Mesenchymal stem cell (in vitro differentiated cells and primary cell): ENCODE measurements around the gene TNFRSF8.

Experiments
- DNase-seq: peaks from one replicate; pipeline ENCODE4 v3.0.0-alpha.2; 2013
- H2AFZ ChIP-seq: one replicate; pipeline ENCODE4 v1.6.1; 2013; ENCODE audit warnings: low read depth, mild to moderate bottlenecking, control low read depth, inconsistent platforms, low read length, moderate library complexity
- H2AK5ac ChIP-seq: 2 replicates; pipeline ENCODE4 v1.6.1; 2013; ENCODE audit warnings: low read length, moderate library complexity, mild to moderate bottlenecking, inconsistent platforms; ENCODE audit not compliant: severe bottlenecking
- H2BK120ac ChIP-seq: one replicate; pipeline ENCODE4 v1.6.1; 2013; ENCODE audit warnings: low read depth, mild to moderate bottlenecking, inconsistent platforms, low read length, moderate library complexity
- H2BK12ac ChIP-seq, 2 experiments: one replicate each; pipeline ENCODE4 v1.6.1; 2013; ENCODE audit warnings: inconsistent platforms in 2 of 2, low read length in 2 of 2, mild to moderate bottlenecking in 2 of 2, moderate library complexity in 2 of 2, control low read depth in 1 of 2
- H2BK15ac ChIP-seq: one replicate; pipeline ENCODE4 v1.6.1; 2013; ENCODE audit warnings: mild to moderate bottlenecking, low read depth, inconsistent platforms; ENCODE audit not compliant: poor library complexity, severe bottlenecking
- H2BK5ac ChIP-seq: 2 replicates; pipeline ENCODE4 v1.6.1; 2013; ENCODE audit warnings: low read depth, mild to moderate bottlenecking, low read length, control low read depth, inconsistent platforms; ENCODE audit not compliant: poor library complexity, severe bottlenecking
- H3K14ac ChIP-seq, 2 experiments: one replicate each; pipeline ENCODE4 v1.6.1; 2013; ENCODE audit warnings: inconsistent platforms in 2 of 2, low read length in 2 of 2, control low read depth in 1 of 2, mild to moderate bottlenecking in 1 of 2, moderate library complexity in 1 of 2
- H3K18ac ChIP-seq, 2 experiments: one replicate each; pipeline ENCODE4 v1.6.1; 2013; ENCODE audit warnings: inconsistent platforms in 2 of 2, low read length in 2 of 2, control low read depth in 1 of 2, low read depth in 1 of 2, mild to moderate bottlenecking in 1 of 2
- H3K23ac ChIP-seq, 2 experiments: one replicate each; pipeline ENCODE4 v1.6.1; 2013; ENCODE audit warnings: inconsistent platforms in 2 of 2, low read length in 2 of 2, mild to moderate bottlenecking in 2 of 2, moderate library complexity in 2 of 2, control low read depth in 1 of 2
- H3K27ac ChIP-seq: 2 replicates; pipeline ENCODE4 v1.5.1; 2013; ENCODE audit warnings: mild to moderate bottlenecking, moderate library complexity, low read length, control low read depth, inconsistent platforms; ENCODE audit not compliant: poor library complexity, severe bottlenecking
- H3K27me3 ChIP-seq, 2 experiments: 2 replicates each; pipeline versions ENCODE4 v1.6.1 to v1.7.0; 2013; ENCODE audit warnings: low read length in 2 of 2, mild to moderate bottlenecking in 2 of 2, moderate library complexity in 2 of 2, control low read depth in 1 of 2, inconsistent platforms in 1 of 2; ENCODE audit not compliant: control insufficient read depth in 1 of 2, insufficient read depth in 1 of 2
- H3K36me3 ChIP-seq, 2 experiments: 2 replicates each; pipeline versions ENCODE4 v1.6.1 to v1.7.0; 2013; ENCODE audit warnings: low read length in 2 of 2, control low read depth in 1 of 2, inconsistent platforms in 1 of 2, low read depth in 1 of 2, mild to moderate bottlenecking in 1 of 2; ENCODE audit not compliant: insufficient read depth in 2 of 2, control insufficient read depth in 1 of 2
- H3K4ac ChIP-seq, 2 experiments: one replicate each; pipeline ENCODE4 v1.6.1; 2013; ENCODE audit warnings: inconsistent platforms in 2 of 2, low read length in 2 of 2, mild to moderate bottlenecking in 2 of 2, moderate library complexity in 2 of 2, control low read depth in 1 of 2, low read depth in 1 of 2
- H3K4me1 ChIP-seq: 2 replicates; pipeline ENCODE4 v1.6.1; 2013; ENCODE audit warnings: low read depth, low read length, control low read depth; ENCODE audit not compliant: control insufficient read depth, insufficient read depth
- H3K4me2 ChIP-seq: 2 replicates; pipeline ENCODE4 v1.6.1; 2013; ENCODE audit warnings: low read length, mild to moderate bottlenecking, inconsistent platforms; ENCODE audit not compliant: poor library complexity, severe bottlenecking
- H3K4me3 ChIP-seq, 2 experiments: 2 replicates each; pipeline versions ENCODE4 v1.5.1 to v1.7.0; 2013; ENCODE audit warnings: low read length in 2 of 2, mild to moderate bottlenecking in 2 of 2, control low read depth in 1 of 2, low read depth in 1 of 2; ENCODE audit not compliant: insufficient read depth in 1 of 2
- H3K79me1 ChIP-seq: replicated peaks from 2 replicates; pipeline ENCODE4 v1.6.1; 2013; ENCODE audit warnings: mild to moderate bottlenecking, control low read depth, low read length, inconsistent platforms; ENCODE audit not compliant: poor library complexity, severe bottlenecking
- H3K9ac ChIP-seq: 2 replicates; pipeline ENCODE4 v1.7.0; 2013; ENCODE audit warnings: mild to moderate bottlenecking, low read length, moderate library complexity
- H3K9me3 ChIP-seq: 2 replicates; pipeline ENCODE4 v1.7.0; 2013; ENCODE audit warnings: mild to moderate bottlenecking, low read length; ENCODE audit not compliant: control insufficient read depth
- H4K8ac ChIP-seq: one replicate; pipeline ENCODE4 v1.6.1; 2013; ENCODE audit warnings: inconsistent platforms, mild to moderate bottlenecking, low read length, moderate library complexity
- H4K91ac ChIP-seq: one replicate; pipeline ENCODE4 v1.6.1; 2013; ENCODE audit warnings: mild to moderate bottlenecking, low read length, inconsistent platforms
- WGBS: methylation state at CpG from one replicate; pipeline ENCODE4 v1.1.7; 2013; ENCODE audit warnings: mixed read lengths; 5-methylcytosine and 5-hydroxymethylcytosine counted together

The TNFRSF8 gene

DNA sequence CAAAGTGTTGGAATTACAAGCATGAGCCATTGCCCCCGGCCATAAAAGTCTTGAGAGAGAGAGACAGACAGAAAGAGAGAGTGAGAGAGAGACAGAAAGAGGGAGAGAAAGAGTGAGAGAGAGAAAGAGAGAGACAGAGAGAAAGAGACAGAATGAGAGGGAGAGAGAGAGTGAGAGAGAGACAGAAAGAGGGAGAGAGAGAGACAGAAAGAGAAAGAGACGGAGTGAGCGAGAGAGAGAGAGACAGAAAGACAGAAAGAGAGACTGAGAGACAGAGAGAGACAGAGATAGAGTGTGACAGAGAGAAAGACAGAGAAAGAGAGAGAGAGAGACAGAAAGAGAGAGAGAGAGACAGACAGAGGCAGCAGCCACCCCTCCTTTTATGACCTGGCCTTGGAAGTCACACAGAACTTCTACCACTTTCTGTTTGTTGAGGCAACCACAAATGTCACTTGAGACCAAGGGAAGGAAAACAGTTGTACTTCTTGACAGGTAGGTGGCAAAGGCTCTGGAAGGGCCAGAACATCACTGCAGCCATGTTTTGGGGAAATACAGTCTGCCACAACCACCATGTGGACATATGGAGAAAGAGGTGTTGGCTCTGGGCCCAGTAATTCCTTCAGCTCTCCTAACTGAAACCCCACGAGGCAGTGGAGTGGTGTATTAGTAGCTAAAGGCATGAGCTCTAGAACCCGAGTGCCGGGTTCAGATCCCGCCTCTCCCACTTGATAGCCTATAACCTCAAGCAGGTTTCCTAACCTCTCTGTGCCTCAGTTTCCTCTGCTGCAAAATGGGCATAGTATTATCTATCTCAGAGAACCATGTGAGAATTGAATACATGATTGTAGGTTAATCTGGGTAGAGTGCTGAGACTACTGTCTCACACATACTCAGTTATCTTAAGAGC is 50.6 kb downstream of the TNFRSF8 start:
- H3K4ac ChIP-seq: no peak overlapping the region
- no peak overlapping the region for H2BK12ac ChIP-seq
- H4K8ac ChIP-seq: no peak overlapping the region
- WGBS: 82% methylated on average over 7 of the region's 7 CpGs
- no peaks in the 10 kb centered on the region for H3K79me1 ChIP-seq
- no peak overlapping the region for H2AFZ ChIP-seq
- peak; percentile 39 for DNase-seq
- no peak overlapping the region for H3K14ac ChIP-seq
- H3K4me2 ChIP-seq: no peak overlapping the region
- no peak overlapping the region for H2BK15ac ChIP-seq
- no peak overlapping the region for H3K9ac ChIP-seq
- H2BK5ac ChIP-seq: no peak overlapping the region
- H3K9me3 ChIP-seq: no peaks in the 10 kb centered on the region
- no peaks in the 10 kb centered on the region for H3K36me3 ChIP-seq
- peaks cover 3% of the 10 kb centered on the region for H3K4me1 ChIP-seq
- no peak overlapping the region for H4K91ac ChIP-seq
- H3K4me3 ChIP-seq: no peak overlapping the region
- H3K18ac ChIP-seq: no peak overlapping the region
- peaks cover 0 to 5% of the 10 kb centered on the region in 2 experiments for H3K27me3 ChIP-seq
- H2AK5ac ChIP-seq: no peak overlapping the region
- no peak overlapping the region for H3K23ac ChIP-seq
- H2BK120ac ChIP-seq: no peak overlapping the region
- no peak overlapping the region for H3K27ac ChIP-seq

GRCh38 chr1:12114340-12114683 is 51.2 kb downstream of the TNFRSF8 start:
- H3K4me3 ChIP-seq: no peak overlapping the region
- H2BK15ac ChIP-seq: no peak overlapping the region
- no peak overlapping the region for H3K14ac ChIP-seq
- H2BK12ac ChIP-seq: no peak overlapping the region
- no peaks in the 10 kb centered on the region for H3K36me3 ChIP-seq
- H4K91ac ChIP-seq: no peak overlapping the region
- H2BK120ac ChIP-seq: no peak overlapping the region
- H3K27me3 ChIP-seq: peaks cover 0 to 2% of the 10 kb centered on the region in 2 experiments
- no peak for DNase-seq
- 100% methylated on average over 2 of the region's 6 CpGs for WGBS
- no peak overlapping the region for H4K8ac ChIP-seq
- H2BK5ac ChIP-seq: no peak overlapping the region
- H3K27ac ChIP-seq: no peak overlapping the region
- no peak overlapping the region for H2AK5ac ChIP-seq
- H3K18ac ChIP-seq: no peak overlapping the region
- H3K4me1 ChIP-seq: peaks cover 3% of the 10 kb centered on the region
- no peak overlapping the region for H3K4ac ChIP-seq
- H3K4me2 ChIP-seq: no peak overlapping the region
- H3K9ac ChIP-seq: no peak overlapping the region
- no peak overlapping the region for H2AFZ ChIP-seq
- H3K9me3 ChIP-seq: no peaks in the 10 kb centered on the region
- H3K23ac ChIP-seq: no peak overlapping the region
- no peaks in the 10 kb centered on the region for H3K79me1 ChIP-seq

DNA sequence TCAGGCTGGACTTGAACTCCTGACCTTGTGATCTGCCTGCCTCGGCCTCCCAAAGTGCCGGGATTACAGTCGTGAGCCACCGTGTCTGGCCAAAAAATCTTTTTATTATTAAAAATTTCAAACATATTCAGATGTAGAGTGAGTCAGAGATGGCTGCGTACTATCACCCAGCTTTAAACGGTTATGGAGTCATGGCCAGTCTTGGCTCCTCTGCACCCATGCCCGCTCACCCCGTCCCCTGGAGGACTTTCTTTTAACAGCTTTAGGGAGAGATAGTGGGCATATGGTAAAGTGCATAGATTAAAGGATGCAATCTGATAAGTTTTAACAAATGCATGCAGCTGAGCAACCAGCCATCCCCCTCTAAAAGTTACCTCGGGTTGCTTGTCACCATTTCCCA is 51.8 kb downstream of the TNFRSF8 start:
- Histone ChIP-seq H2AK5ac (no peak overlapping the region), H2BK12ac (no peak overlapping the region)

DNA sequence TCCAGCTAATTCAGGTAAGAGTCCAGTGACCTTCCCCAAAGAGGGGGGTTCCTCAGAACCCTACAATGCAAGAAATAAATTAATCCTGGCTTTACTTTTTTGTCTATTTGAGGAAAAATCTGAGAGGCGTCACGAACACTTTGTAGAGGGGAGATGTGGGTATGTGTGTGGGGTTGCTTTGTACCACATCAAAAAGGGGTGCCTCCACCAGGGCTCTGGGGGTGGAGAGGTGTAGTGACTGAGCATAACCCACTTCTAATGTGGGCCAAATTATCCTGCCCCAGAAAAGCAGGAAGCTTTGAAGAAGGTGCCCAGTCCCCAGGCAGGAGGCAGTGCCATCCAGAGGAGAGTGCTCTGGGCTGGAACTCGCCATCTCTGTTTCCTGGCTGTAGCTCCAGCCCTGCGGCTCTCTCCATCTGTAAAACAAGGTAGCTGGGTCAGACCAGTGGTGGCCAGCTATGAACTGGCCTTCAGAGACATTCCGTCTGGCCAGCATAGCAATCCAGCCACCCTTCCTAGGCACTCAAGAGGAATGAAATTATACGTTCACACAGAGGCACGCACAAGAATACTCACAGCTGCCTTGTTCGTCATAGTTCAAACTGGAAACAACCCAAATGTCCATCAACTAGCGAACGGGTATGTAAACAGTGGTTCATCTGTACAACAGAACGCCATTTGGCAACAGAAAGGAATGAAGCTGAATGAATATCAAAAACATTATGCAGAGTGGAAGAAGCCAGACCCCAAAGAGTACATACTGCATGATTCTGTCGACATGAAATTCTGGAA is 58.3 kb downstream of the TNFRSF8 start:
- no peak overlapping the region for H4K8ac ChIP-seq
- H3K9ac ChIP-seq: no peak overlapping the region
- H3K9me3 ChIP-seq: no peaks in the 10 kb centered on the region
- H3K23ac ChIP-seq: no peak overlapping the region
- no peak overlapping the region for H2BK12ac ChIP-seq
- no peak overlapping the region for H2AFZ ChIP-seq
- no peak overlapping the region for H3K4me2 ChIP-seq
- no peak overlapping the region for H3K27ac ChIP-seq
- H2AK5ac ChIP-seq: no peak overlapping the region
- H4K91ac ChIP-seq: no peak overlapping the region
- DNase-seq: peak; percentile 24
- H3K4me1 ChIP-seq: no peaks in the 10 kb centered on the region
- WGBS: 87% methylated on average over 11 of the region's 12 CpGs
- H2BK15ac ChIP-seq: no peak overlapping the region
- peaks cover 22 to 25% of the 10 kb centered on the region in 2 experiments for H3K27me3 ChIP-seq
- H3K36me3 ChIP-seq: no peaks in the 10 kb centered on the region
- H3K14ac ChIP-seq: no peak overlapping the region
- no peak overlapping the region for H3K4ac ChIP-seq
- H2BK120ac ChIP-seq: no peak overlapping the region
- H3K4me3 ChIP-seq: no peak overlapping the region
- H3K79me1 ChIP-seq: no peaks in the 10 kb centered on the region
- no peak overlapping the region for H2BK5ac ChIP-seq
- H3K18ac ChIP-seq: no peak overlapping the region

More for the DNA sequence above, 51.8 kb downstream of the TNFRSF8 start:
- Histone ChIP-seq H2BK15ac (no peak overlapping the region), H3K27me3 (peaks cover under 1 to 2% of the 10 kb centered on the region in 2 experiments), H3K18ac (no peak overlapping the region), H3K4ac (no peak overlapping the region), H3K23ac (no peak overlapping the region), H3K9me3 (no peaks in the 10 kb centered on the region), H4K8ac (no peak overlapping the region), H3K27ac (no peak overlapping the region), H4K91ac (no peak overlapping the region), H3K4me2 (no peak overlapping the region), H3K36me3 (no peaks in the 10 kb centered on the region), H2BK120ac (no peak overlapping the region), H3K4me3 (no peak overlapping the region), H3K9ac (no peak overlapping the region), H2BK5ac (no peak overlapping the region), H2AFZ (no peak overlapping the region), H3K79me1 (no peaks in the 10 kb centered on the region), H3K14ac (no peak overlapping the region), H3K4me1 (peaks cover 3% of the 10 kb centered on the region)
- WGBS: 93% methylated on average over 5 of the region's 9 CpGs
- no peak for DNase-seq
